VCaP (cell line): ENCODE data around the gene AUTS2.

Source experiments
- H3K27ac ChIP-seq: fragments of 450-650 bp; 2 replicates; pipeline ENCODE4 v1.5.1; 2017
- CTCF ChIP-seq: fragments of 450-650 bp; conservative IDR thresholded peaks from 2 replicates; pipeline ENCODE4 v1.5.1; 2017; ENCODE audit warnings: mild to moderate bottlenecking, moderate library complexity

The AUTS2 gene

DNA sequence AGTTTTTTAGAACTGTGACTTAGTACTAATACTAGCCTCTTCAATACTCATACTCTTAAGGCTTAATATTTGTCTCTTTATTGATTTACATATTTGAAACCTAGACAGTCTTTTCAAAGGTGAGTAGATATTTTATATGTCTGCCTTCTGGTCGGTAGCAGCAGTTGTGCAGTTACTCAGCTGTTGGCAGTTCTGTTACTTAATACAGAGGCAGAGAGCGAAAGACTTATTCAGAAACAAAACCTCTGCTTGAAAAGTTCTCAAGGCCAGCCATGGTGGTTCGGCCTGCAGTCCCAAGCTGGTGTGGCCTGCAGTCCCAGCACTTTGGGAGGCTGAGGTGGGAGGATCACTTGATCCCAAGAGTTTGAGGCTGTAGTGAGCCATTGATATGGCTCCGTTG lies 84.2 kb downstream of the AUTS2 start:
- TF ChIP-seq CTCF, result no peak
- no peak overlapping the region for H3K27ac ChIP-seq

DNA sequence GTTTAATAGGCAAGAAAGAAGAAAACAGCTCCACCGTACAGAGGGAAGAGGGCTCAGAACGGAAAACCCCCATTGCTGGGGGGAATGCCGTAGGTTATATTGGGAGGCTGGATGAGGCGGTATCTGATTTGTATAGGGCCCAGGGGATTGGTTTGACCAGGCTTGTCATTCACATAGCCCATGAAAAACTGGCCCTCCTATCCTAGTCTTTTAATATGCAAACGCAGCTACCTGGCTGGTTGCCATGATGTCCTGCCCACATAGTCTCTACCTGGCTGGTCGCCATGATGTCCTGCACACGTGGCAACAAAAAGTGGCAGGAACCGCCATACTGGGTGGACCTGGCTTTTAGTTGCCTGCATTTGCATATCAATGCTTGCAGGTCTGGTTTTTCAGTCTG lies 84.7 kb downstream of the AUTS2 start:
- TF ChIP-seq CTCF, result no peak

DNA sequence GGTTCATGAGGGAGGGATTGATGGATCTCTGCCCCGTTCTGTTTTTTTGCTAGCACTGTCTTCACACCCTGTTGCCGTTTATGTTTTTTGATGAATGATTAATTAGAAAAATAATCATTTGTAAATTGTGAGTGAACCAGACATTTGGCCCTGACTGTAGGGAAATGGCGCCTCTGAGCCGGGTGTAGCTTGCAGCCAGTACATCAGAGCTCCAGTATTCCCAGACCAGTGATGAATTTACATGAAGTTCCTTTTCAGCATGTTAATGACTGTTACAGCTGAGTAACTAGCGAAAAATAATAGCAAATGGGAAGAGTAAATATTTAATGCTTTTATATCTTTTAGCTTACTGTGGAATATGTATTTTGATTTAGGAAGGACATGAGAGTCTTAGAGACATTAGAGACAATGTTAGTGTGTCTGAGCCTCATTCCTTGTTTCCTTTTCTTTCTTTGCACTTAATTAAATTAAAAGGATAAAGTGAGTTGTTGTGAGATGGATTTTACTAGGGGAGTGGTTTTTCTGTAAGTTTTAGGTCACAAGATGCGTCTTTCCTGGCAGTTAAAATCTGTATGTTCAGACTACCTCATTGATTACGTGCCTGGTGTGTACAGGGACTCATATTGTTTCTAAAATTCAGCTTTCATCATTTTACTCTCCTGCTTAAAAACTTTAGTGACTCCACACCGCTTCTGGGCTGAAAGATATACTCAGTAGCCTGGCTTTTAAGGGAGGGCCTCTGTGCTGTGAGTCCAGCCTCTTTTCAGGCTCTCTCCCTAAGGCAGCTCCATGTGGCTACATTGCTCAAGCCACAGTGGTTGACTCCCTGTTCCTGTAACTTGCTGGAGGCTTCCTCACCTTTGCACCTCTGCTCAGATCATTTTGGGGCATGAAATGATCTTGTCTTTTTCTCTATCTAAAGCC lies 86.4 kb downstream of the AUTS2 start:
- H3K27ac ChIP-seq, result no peak overlapping the region
- no peak for TF ChIP-seq CTCF

More for the DNA sequence above, 84.7 kb downstream of the AUTS2 start:
- H3K27ac ChIP-seq, result no peak overlapping the region

- TF ChIP-seq CTCF, result no peak
- H3K27ac ChIP-seq, result no peak overlapping the region
Observed at GRCh38 chr7:69685293-69685631, 87.0 kb downstream of the AUTS2 start.

DNA sequence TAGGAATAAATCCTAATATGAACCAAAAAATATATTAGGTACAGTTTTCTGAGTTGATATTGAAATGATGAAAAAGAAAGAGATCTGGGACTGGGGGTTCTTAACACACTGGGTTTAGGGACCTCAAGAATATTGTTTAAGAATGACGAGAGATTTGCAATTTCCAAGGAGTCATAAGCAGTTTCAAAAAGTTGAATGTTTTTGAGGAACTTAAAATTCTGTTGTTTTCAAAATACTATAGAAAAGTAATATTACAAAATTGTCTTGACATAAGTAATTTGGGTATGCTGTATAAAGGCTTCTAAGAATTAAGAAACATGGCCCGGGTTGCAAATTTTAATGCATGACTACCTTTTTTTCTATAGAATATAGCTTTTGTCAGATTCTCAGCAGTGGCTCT lies 88.1 kb downstream of the AUTS2 start:
- no peak overlapping the region for H3K27ac ChIP-seq
- TF ChIP-seq CTCF, result no peak

GRCh38 chr7:69687739-69688433 lies 89.6 kb downstream of the AUTS2 start:
- no peak for TF ChIP-seq CTCF
- H3K27ac ChIP-seq, result no peak overlapping the region

DNA sequence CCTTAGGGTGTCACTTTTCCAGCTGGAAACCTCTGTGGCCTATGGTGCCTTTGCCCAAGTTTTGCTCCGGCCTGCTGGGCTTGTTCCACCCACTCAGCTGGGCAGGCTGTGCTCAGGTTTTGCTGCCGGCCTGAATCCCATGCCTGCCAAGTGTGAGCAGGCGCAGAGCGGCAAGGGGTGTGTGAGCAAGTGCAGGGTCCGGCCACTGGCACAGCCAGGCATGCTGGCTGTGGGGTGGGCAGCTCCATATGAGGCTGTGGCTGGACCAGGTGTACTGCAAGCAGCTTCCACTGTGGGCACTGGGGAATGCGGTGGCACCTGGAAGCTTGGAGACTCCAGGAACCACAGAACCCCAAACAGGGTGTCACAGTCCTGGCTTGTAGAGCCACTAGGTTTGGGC lies 92.1 kb downstream of the AUTS2 start:
- no peak overlapping the region for H3K27ac ChIP-seq
- TF ChIP-seq CTCF, result no peak
